Small intestine (tissue), 7 donors: ENCODE data around the gene SENP3. TPM values are rescaled to one million over a fixed set of nuclear protein-coding genes. Genes with fewer than 3 reads are reported as not detected.
A peak's percentile ranks its signal among the peaks of the same experiment; 100 is the strongest.

Experiments used
- DNase-seq, 2 donors: peaks; one replicate each; pipeline versions ENCODE4 v3.0.0 to v3.0.0-alpha.2; 2013
- FAIRE-seq: peaks from 2 replicates; lab custom pipeline; 2012; peaks lifted over from hg19 to GRCh38; lab: Jason Lieb, UNC
- H3K27ac ChIP-seq, 3 donors: one replicate each; pipeline ENCODE4 v1.5.1; 2013; ENCODE audit warnings: low read length in 2 of 3, mild to moderate bottlenecking in 2 of 3, control low read depth in 1 of 3, inconsistent platforms in 1 of 3, low read depth in 1 of 3, moderate library complexity in 1 of 3
- H3K27me3 ChIP-seq, 3 donors: one replicate each; pipeline ENCODE4 v1.6.1; 2013; ENCODE audit warnings: low read length in 3 of 3, inconsistent platforms in 1 of 3; ENCODE audit not compliant: control insufficient read depth in 3 of 3, insufficient read depth in 3 of 3
- H3K36me3 ChIP-seq, 3 donors: one replicate each; pipeline ENCODE4 v1.6.1; 2013; ENCODE audit warnings: low read length in 3 of 3, inconsistent platforms in 1 of 3, low read depth in 1 of 3, mild to moderate bottlenecking in 1 of 3, moderate library complexity in 1 of 3; ENCODE audit not compliant: control insufficient read depth in 3 of 3, insufficient read depth in 2 of 3
- H3K4me1 ChIP-seq, 3 donors: one replicate each; pipeline ENCODE4 v1.6.1; 2013; ENCODE audit warnings: low read length in 2 of 3, inconsistent platforms in 1 of 3, low read depth in 1 of 3, mild to moderate bottlenecking in 1 of 3, moderate library complexity in 1 of 3; ENCODE audit not compliant: control insufficient read depth in 3 of 3, insufficient read depth in 2 of 3
- H3K4me3 ChIP-seq, 3 donors: one replicate each; pipeline ENCODE4 v1.5.1; 2013; ENCODE audit warnings: low read length in 3 of 3, control low read depth in 1 of 3, inconsistent platforms in 1 of 3, low read depth in 1 of 3, mild to moderate bottlenecking in 1 of 3, moderate library complexity in 1 of 3
- H3K9me3 ChIP-seq, 2 donors: one replicate each; pipeline ENCODE4 v1.6.1; 2013; ENCODE audit warnings: low read depth in 1 of 2, low read length in 1 of 2; ENCODE audit not compliant: control insufficient read depth in 2 of 2, insufficient read depth in 1 of 2
- WGBS, 3 donors: extraction: QIAGEN DNeasy Blood & Tissue Kit; methylation state at CpG; one replicate each; pipeline ENCODE4 v1.1.7; 2013; 5-methylcytosine and 5-hydroxymethylcytosine counted together
- polyA plus RNA-seq, 4 donors: library from polyadenylated mRNA; stranded (reverse) in 3 of 4; unstranded in 1 of 4; fragments of 200-250 nt in 3 of 4; fragments of 120-200 nt in 1 of 4; gene quantifications; one replicate each; pipeline versions ENCODE4 v1.2.1 to v1.2.3, GENCODE V29; 2013
- donor health status: healthy with polysubstance abuse.
- donor health status: control.
- donor health status: control.
- donor health status: Bipolar disorder and iron deficiency.
- donor health status: healthy.

Gene SENP3
- polyA plus RNA-seq, 4 donors = 39.8 to 66.7 (median 53.3) TPM

GRCh38 chr17:7557775-7558543, 3.8 kb upstream of the SENP3 start:
- peaks cover 0 to 30% (median 0%) of the 10 kb centered on the region in 3 donors for H3K36me3 ChIP-seq
- peaks cover 3 to 56% (median 5%) of the 10 kb centered on the region in 3 donors for H3K4me1 ChIP-seq
- WGBS, 3 donors = 8 to 17% (median 13%) methylated on average over 19 to 21 of the region's 21 CpGs
- no peak for FAIRE-seq
- no peaks in the 10 kb centered on the region for H3K27me3 ChIP-seq
- no peaks in the 10 kb centered on the region for H3K9me3 ChIP-seq
- peak; percentile 95 to 97 for DNase-seq
- peak overlapping the region in 2 of 3 donors; percentile 32 to 66 for H3K4me3 ChIP-seq
- peak overlapping the region; percentile 79 to 97 (median 95) for H3K27ac ChIP-seq

DNA sequence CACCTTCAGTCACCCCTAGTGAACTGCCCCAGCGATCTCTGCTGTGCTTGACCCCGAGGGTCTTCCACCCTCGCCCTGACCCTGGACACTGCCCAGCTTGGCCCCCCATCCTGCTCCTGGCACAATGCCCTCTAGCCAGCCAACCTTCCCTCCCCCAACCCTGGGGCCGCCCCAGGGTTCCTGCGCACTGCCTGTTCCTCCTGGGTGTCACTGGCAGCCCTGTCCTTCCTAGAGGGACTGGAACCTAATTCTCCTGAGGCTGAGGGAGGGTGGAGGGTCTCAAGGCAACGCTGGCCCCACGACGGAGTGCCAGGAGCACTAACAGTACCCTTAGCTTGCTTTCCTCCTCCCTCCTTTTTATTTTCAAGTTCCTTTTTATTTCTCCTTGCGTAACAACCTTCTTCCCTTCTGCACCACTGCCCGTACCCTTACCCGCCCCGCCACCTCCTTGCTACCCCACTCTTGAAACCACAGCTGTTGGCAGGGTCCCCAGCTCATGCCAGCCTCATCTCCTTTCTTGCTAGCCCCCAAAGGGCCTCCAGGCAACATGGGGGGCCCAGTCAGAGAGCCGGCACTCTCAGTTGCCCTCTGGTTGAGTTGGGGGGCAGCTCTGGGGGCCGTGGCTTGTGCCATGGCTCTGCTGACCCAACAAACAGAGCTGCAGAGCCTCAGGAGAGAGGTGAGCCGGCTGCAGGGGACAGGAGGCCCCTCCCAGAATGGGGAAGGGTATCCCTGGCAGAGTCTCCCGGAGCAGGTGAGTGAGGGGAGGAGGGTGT, 3.0 kb upstream of the SENP3 start, which contains the start of gene TNFSF13:
Gene TNFSF13 (plus strand): TSS at position 207 of the 776 bp plus-strand sequence. CDS start 290 bp downstream, at position 497.
- Histone ChIP-seq H3K36me3 (peaks cover 0 to 38% (median 4%) of the 10 kb centered on the region in 3 donors), H3K9me3 (no peaks in the 10 kb centered on the region), H3K27me3 (no peaks in the 10 kb centered on the region), H3K4me1 (peaks cover 5 to 58% (median 5%) of the 10 kb centered on the region in 3 donors), H3K4me3 (peak within 1 kb of the TSS; percentile 16 to 66 (median 32)), H3K27ac (peak within 1 kb of the TSS; percentile 79 to 97 (median 95))
- FAIRE-seq = no peak
- DNase-seq = peak; percentile 51 to 76
- 6 to 29% (median 19%) methylated on average over 16 of the region's 16 CpGs for WGBS, 3 donors

DNA sequence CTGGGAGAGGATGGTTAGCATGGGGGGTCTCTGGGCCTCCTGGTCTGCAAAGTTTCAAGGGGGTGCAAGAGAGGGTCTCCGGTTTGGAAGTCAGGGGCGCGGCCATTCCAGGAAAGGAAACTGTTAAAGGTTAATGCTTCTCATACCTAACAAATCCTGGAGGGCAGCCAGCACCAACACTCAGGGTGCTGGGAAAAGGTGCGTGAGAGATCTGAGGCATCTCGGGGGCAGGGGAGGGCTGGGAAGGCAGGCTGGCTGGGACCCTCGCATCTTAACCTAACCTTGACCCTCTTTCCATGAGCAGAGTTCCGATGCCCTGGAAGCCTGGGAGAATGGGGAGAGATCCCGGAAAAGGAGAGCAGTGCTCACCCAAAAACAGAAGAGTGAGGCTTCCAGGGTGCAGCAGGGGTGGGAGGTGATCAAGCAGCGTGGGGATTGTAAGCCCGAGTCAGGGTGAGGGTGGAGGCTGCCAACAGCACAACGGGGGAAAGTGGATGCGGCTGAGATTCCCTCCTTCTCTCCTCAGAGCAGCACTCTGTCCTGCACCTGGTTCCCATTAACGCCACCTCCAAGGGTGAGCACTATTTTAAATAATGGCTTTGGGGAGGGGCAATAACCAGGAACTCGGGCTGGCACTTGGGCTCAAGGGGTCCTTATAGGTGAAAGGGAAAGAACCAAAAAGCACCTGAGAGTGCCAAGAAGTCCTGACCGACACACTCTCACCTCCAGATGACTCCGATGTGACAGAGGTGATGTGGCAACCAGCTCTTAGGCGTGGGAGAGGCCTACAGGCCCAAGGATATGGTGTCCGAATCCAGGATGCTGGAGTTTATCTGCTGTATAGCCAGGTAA, 2.2 kb upstream of the SENP3 start:
- peak; percentile 39 to 75 for DNase-seq
- H3K27ac ChIP-seq = peak overlapping the region; percentile 79 to 97 (median 95)
- H3K4me1 ChIP-seq = peaks cover 5 to 62% (median 5%) of the 10 kb centered on the region in 3 donors

GRCh38 chr17:7560172-7561027, 1.3 kb upstream of the SENP3 start:
- WGBS, 3 donors = 13 to 27% (median 23%) methylated on average over 22 of the region's 22 CpGs
- no peaks in the 10 kb centered on the region for H3K27me3 ChIP-seq
- FAIRE-seq (no peak), DNase-seq (peak; percentile 80 to 87)
- H3K27ac ChIP-seq = peak overlapping the region; percentile 79 to 97 (median 95)
- H3K4me1 ChIP-seq = peaks cover 5 to 62% (median 5%) of the 10 kb centered on the region in 3 donors
- H3K4me3 ChIP-seq = peak overlapping the region in 1 of 3 donors; percentile 2
- H3K9me3 ChIP-seq = no peaks in the 10 kb centered on the region
- peaks cover 4 to 44% (median 14%) of the 10 kb centered on the region in 3 donors for H3K36me3 ChIP-seq

More for the DNA sequence above, 2.2 kb upstream of the SENP3 start:
- Histone ChIP-seq H3K9me3 (no peaks in the 10 kb centered on the region), H3K27me3 (no peaks in the 10 kb centered on the region), H3K36me3 (peaks cover 0 to 40% (median 7%) of the 10 kb centered on the region in 3 donors), H3K4me3 (peak overlapping the region; percentile 16 to 66 (median 32))
- no peak for FAIRE-seq
- WGBS, 3 donors = 15 to 58% (median 31%) methylated on average over 18 of the region's 18 CpGs

DNA sequence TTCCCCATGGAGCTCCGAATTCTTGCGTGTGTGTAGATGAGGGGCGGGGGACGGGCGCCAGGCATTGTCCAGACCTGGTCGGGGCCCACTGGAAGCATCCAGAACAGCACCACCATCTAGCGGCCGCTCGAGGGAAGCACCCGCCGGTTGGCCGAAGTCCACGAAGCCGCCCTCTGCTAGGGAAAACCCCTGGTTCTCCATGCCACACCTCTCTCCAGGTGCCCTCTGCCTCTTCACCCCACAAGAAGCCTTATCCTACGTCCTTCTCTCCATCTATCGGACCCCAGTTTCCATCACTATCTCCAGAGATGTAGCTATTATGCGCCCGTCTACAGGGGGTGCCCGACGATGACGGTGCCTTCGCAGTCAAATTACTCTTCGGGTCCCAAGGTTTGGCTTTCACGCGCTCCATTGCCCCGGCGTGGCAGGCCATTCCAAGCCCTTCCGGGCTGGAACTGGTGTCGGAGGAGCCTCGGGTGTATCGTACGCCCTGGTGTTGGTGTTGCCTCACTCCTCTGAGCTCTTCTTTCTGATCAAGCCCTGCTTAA, 617 bp upstream of the SENP3 start:
- peaks cover 5 to 59% (median 5%) of the 10 kb centered on the region in 3 donors for H3K4me1 ChIP-seq
- 0% methylated on average over 32 of the region's 32 CpGs for WGBS, 3 donors
- no peak for FAIRE-seq

GRCh38 chr17:7562208-7562605, 488 bp downstream of the SENP3 start:
- Histone ChIP-seq H3K36me3 (peaks cover 4 to 53% (median 16%) of the 10 kb centered on the region in 3 donors), H3K9me3 (no peaks in the 10 kb centered on the region), H3K4me3 (peak overlapping the region; percentile 74 to 89 (median 85)), H3K27ac (peak overlapping the region; percentile 52 to 95 (median 82)), H3K27me3 (no peaks in the 10 kb centered on the region), H3K4me1 (peaks cover 5 to 55% (median 5%) of the 10 kb centered on the region in 3 donors)
- no peak for DNase-seq
- no peak for FAIRE-seq
- 0 to 1% (median 0%) methylated on average over 21 to 28 of the region's 28 CpGs for WGBS, 3 donors

More for the DNA sequence above, 617 bp upstream of the SENP3 start:
- peak; percentile 93 to 95 for DNase-seq
- H3K27ac ChIP-seq = peak overlapping the region; percentile 79 to 97 (median 95)
- H3K9me3 ChIP-seq = no peaks in the 10 kb centered on the region
- no peaks in the 10 kb centered on the region for H3K27me3 ChIP-seq
- peak overlapping the region; percentile 74 to 89 (median 85) for H3K4me3 ChIP-seq
- H3K36me3 ChIP-seq = peaks cover 4 to 50% (median 16%) of the 10 kb centered on the region in 3 donors
